Transverse colon (tissue), 3 donors: ENCODE results near the gene COBLL1.

Experiments
- CTCF ChIP-seq, 5 experiments: fragments of 200-600 bp in 3 of 5; fragments of 450-650 bp in 2 of 5; sonication (generic) in 3 of 5; IDR thresholded peaks; 1 replicate in 2 of 5; 2 replicates in 3 of 5; pipeline ENCODE4 v1.5.1; 2016 to 2017; ENCODE audit warnings: antibody characterized with exemption in 5 of 5, inconsistent platforms in 3 of 5, mild to moderate bottlenecking in 2 of 5, moderate library complexity in 1 of 5
- POLR2A ChIP-seq: fragments of 450-650 bp; IDR thresholded peaks from one replicate; pipeline ENCODE4 v1.6.1; 2016; ENCODE audit warnings: antibody characterized with exemption, mild to moderate bottlenecking, moderate library complexity

GRCh38 chr2:164691346-164691887, 150.2 kb downstream of the COBLL1 start:
- TF ChIP-seq CTCF (IDR thresholded peaks at IDR 0.05) (no peak), POLR2A (no peak)
